Mesenteric fat pad (tissue), 1 donor: ENCODE measurements around the gene MRPL48. TPM values are rescaled to one million over a fixed set of nuclear protein-coding genes. Genes with fewer than 3 reads are reported as not detected.

Experiments
- DNase-seq: peaks from one replicate; pipeline ENCODE4 v3.0.0-alpha.2; 2020; ENCODE audit warnings: low spot score
- total RNA-seq: library from RNA; stranded (reverse); fragmentation: NEBNext Ultra II Directional; extraction: Animal tissue kit (Norgen Biotek cat#: 25700); gene quantifications from one replicate; pipeline ENCODE4 v1.2.1, GENCODE V29; 2021
- donor health status: DM: yes; HTN: yes; CAD: no.

Gene MRPL48
- total RNA-seq, 1 donor from 2014 or later = 16.8 TPM

DNA sequence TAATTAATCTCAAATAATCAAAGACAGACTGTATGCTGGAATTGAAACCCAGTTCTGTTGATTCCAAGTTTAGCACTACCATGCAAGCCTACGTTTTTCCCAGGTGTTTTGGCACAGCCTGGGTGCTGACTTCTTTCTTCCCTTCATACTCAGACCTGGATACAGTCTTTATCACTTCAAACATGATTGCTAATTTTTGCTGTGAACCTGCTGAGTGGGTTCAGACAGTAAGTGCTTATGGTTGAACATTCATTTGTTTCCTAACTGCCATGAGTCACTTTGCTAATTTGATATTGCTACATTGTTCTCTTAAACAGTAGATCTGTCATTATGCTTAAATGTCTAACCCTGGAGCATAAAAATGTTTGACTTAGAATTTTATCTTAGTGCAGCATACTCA lies 101.3 kb downstream of the MRPL48 start:
- DNase-seq = no peak

- no peak for DNase-seq
Observed at GRCh38 chr11:73889536-73889935, 101.9 kb downstream of the MRPL48 start.

DNA sequence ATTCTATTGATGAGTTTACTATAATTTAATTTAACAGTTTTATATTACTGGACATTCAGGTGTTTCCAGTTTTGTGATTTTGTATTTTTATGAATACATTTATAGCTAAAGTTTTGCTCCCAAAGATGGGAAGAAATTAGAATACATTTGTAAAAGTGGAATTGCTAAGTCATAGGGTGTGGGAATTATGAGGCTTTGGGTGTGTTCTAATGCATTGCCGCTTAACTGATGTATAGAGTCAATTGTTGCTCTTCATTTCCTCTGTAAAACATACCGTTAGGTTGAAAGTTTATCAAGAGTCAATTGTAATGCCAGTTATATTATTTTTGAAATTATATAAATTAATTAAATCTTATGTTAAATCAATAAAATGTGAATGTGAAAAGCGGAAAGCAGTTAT lies 105.4 kb downstream of the MRPL48 start:
- DNase-seq = no peak

GRCh38 chr11:73894725-73895335 lies 107.2 kb downstream of the MRPL48 start:
- no peak for DNase-seq

DNA sequence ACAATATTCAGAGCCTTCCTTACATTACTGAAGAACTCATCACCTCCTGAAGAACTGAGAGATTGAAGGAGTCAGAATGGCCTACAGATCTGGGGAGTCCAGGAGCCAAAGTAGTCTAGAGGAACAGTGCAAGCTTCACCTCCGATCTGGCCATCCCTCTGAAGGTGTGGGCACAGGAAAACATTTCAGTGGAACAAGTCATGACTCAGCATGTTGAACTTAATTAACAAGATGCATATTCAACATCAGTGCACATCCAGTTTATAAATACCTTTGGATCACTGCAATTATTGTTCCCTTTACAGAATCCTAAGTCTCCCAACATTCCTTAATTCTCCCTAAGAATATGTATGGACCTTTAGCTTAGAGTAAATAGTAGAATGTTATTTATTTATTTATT lies 114.6 kb downstream of the MRPL48 start:
- no peak for DNase-seq

- no peak for DNase-seq
Observed at GRCh38 chr11:73907191-73907590, 119.5 kb downstream of the MRPL48 start.

GRCh38 chr11:73912026-73912425 lies 124.4 kb downstream of the MRPL48 start:
- no peak for DNase-seq

DNA sequence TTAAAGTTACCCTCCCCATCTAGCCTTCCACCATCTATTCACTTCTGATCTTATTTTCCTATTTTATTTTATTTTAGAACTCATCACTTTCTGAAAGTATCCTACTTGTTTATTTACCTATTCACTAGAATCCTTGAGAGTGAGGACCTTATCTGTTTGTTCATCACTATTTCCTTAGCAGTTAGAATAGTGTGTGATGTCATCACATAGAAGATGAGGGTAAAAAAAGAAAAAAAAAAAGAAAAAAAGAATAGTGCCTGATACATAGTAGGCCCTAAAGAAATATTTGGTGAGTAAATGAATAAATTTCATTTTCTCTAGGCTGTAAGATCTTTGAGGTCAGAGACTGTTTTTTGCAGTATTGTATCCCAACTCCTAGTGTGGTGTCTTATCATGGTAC lies 125.8 kb downstream of the MRPL48 start:
- no peak for DNase-seq

GRCh38 chr11:73914284-73914683 lies 126.6 kb downstream of the MRPL48 start:
- DNase-seq = no peak

Other genes with a start within 250 kb of the MRPL48 start
- gene FAM168A, start 189.8 kb upstream of the MRPL48 start, total RNA-seq = 30.2 TPM
- gene PLEKHB1, start 141.3 kb upstream of the MRPL48 start, total RNA-seq = 0.58 TPM
- 122 TPM for gene RAB6A, start 26.8 kb upstream of the MRPL48 start, total RNA-seq
- gene COA4, start 89.0 kb downstream of the MRPL48 start, total RNA-seq = 58.4 TPM
- 12.8 TPM for gene PAAF1, start 89.1 kb downstream of the MRPL48 start, total RNA-seq
- not detected for gene DNAJB13, start 163.2 kb downstream of the MRPL48 start, total RNA-seq
- gene UCP2, start 195.0 kb downstream of the MRPL48 start, total RNA-seq = 76.8 TPM
- gene UCP3, start 221.2 kb downstream of the MRPL48 start, total RNA-seq = 2.7 TPM